K562 (cell line): ENCODE results near the gene UCKL1. TPM values are rescaled to one million over a fixed set of nuclear protein-coding genes. Genes with fewer than 3 reads are reported as not detected.

Experiments used
- ATAC-seq: fragments of 200-7000 bp; cut with Tn5 transposase; 3 replicates; pipeline ENCODE4 v1.9.1; 2020; ENCODE audit warnings: moderate library complexity
- BruUV-seq: library from RNA; stranded (reverse); fragments of 400-500 nt; replicated peaks from 2 replicates; lab custom pipeline; 2021; lab: Mats Ljungman, UMichigan
- CTCF ChIA-PET: fragments of 300-600 bp; formaldehyde crosslinking; extraction: SDS; loops from one replicate; lab custom pipeline; 2021; ENCODE audit warnings: low intra/inter-chr PET ratio; lab: Yijun Ruan, JAX
- POLR2A ChIA-PET: fragments of 300-600, 350-650 bp; sonication (Branson Sonifier 250); formaldehyde crosslinking; extraction: SDS; loops from one replicate; lab custom pipeline; 2021; ENCODE audit warnings: antibody characterized with exemption, inconsistent platforms; lab: Yijun Ruan, JAX
- DNase-seq, 4 experiments: peaks; one replicate each; pipeline versions ENCODE4 v3.0.0 to v3.0.0-alpha.2; 2011 to 2018; ENCODE audit warnings: low spot score in 3 of 4, mixed read lengths in 3 of 4; ENCODE audit errors: extremely low read depth in 1 of 4
- FAIRE-seq: peaks from 2 replicates; lab custom pipeline; 2011; peaks lifted over from hg19 to GRCh38; lab: Jason Lieb, UNC
- H2AFZ ChIP-seq: 2 replicates; pipeline ENCODE4 v1.6.0; 2011; ENCODE audit warnings: low read depth, low read length, control low read depth, inconsistent platforms
- H3K27ac ChIP-seq: fragments of 200-600 bp; 3 replicates; pipeline ENCODE4 v1.8.0; 2011; ENCODE audit warnings: low read depth, mild to moderate bottlenecking, control low read depth, inconsistent platforms, low read length, moderate library complexity, mixed read lengths; ENCODE audit errors: extremely low read depth
- H3K27me3 ChIP-seq, 2 experiments: fragments of 300-600 bp in 1 of 2; 2 replicates in 1 of 2; 3 replicates in 1 of 2; pipeline versions ENCODE4 v1.6.0 to v1.8.0; 2011; ENCODE audit warnings: inconsistent platforms in 2 of 2, low read length in 2 of 2, mild to moderate bottlenecking in 1 of 2, mixed read lengths in 1 of 2, moderate library complexity in 1 of 2; ENCODE audit not compliant: control insufficient read depth in 2 of 2, insufficient read depth in 2 of 2
- H3K36me3 ChIP-seq: fragments of 300-600 bp; 3 replicates; pipeline ENCODE4 v1.8.0; 2011; ENCODE audit warnings: mild to moderate bottlenecking, low read length, inconsistent platforms; ENCODE audit not compliant: control insufficient read depth, insufficient read depth
- H3K4me1 ChIP-seq, 2 experiments: fragments of 200-600 bp in 1 of 2; replicated peaks in 1 of 2; 2 replicates in 1 of 2; 3 replicates in 1 of 2; pipeline versions ENCODE4 v1.5.1 to v1.8.0; 2011; ENCODE audit warnings: inconsistent platforms in 2 of 2, low read length in 2 of 2, mild to moderate bottlenecking in 1 of 2, mixed read lengths in 1 of 2, moderate library complexity in 1 of 2; ENCODE audit not compliant: control insufficient read depth in 2 of 2, insufficient read depth in 2 of 2
- H3K4me2 ChIP-seq: 2 replicates; pipeline ENCODE4 v1.6.1; 2011; ENCODE audit warnings: low read length, control low read depth, inconsistent platforms, mixed read lengths; ENCODE audit not compliant: insufficient read depth
- H3K4me3 ChIP-seq: fragments of 200-600 bp; sonication (generic), shearing (Covaris generic); 2 replicates; pipeline ENCODE4 v1.5.1; 2016; ENCODE audit warnings: control low read depth, inconsistent platforms
- H3K79me2 ChIP-seq: fragments of 200-600 bp; 3 replicates; pipeline ENCODE4 v1.8.0; 2011; ENCODE audit warnings: low read length, inconsistent platforms; ENCODE audit not compliant: control insufficient read depth, insufficient read depth
- H3K9ac ChIP-seq, 2 experiments: 2 replicates each; pipeline versions ENCODE4 v1.6.0 to v1.6.1; 2011; ENCODE audit warnings: low read depth in 2 of 2, low read length in 2 of 2, control low read depth in 1 of 2, inconsistent platforms in 1 of 2, mild to moderate bottlenecking in 1 of 2, mixed read lengths in 1 of 2; ENCODE audit not compliant: insufficient read depth in 1 of 2
- H3K9me1 ChIP-seq: one replicate; pipeline ENCODE4 v1.6.0; 2011; ENCODE audit warnings: inconsistent platforms, mild to moderate bottlenecking, low read length, moderate library complexity; ENCODE audit not compliant: control insufficient read depth, insufficient read depth
- H3K9me3 ChIP-seq: replicated peaks from 2 replicates; pipeline ENCODE4 v1.5.1; 2011; ENCODE audit warnings: low read depth, low read length, inconsistent platforms; ENCODE audit not compliant: control insufficient read depth, insufficient read depth
- H4K20me1 ChIP-seq: replicated peaks from 2 replicates; pipeline ENCODE4 v1.6.1; 2011; ENCODE audit warnings: low read length, inconsistent platforms, mixed read lengths; ENCODE audit not compliant: control insufficient read depth, insufficient read depth
- ATF1 ChIP-seq, 2 experiments: fragments of 450-650 bp in 1 of 2; IDR thresholded peaks; 2 replicates each; pipeline ENCODE4 v1.6.1; 2016; ENCODE audit warnings: missing compliant biosample characterization in 1 of 2, missing genetic modification characterization in 1 of 2
- BCOR ChIP-seq: fragments of 450-650 bp; IDR thresholded peaks from 2 replicates; pipeline ENCODE4 v1.6.1; 2016
- HLTF ChIP-seq: fragments of 450-650 bp; IDR thresholded peaks from 2 replicates; pipeline ENCODE4 v1.6.1; 2016
- KDM5B ChIP-seq: fragments of 200-600 bp; sonication (generic); IDR thresholded peaks from 2 replicates; pipeline ENCODE4 v1.6.1; 2012; ENCODE audit warnings: low read depth, mild to moderate bottlenecking, moderate library complexity, low read length, control low read depth, inconsistent platforms; ENCODE audit not compliant: insufficient replicate concordance
- NRF1 ChIP-seq, 2 experiments: fragments of 450-650 bp; IDR thresholded peaks in 1 of 2; conservative IDR thresholded peaks in 1 of 2; 2 replicates each; pipeline ENCODE4 v1.6.1; 2014; ENCODE audit warnings: mild to moderate bottlenecking in 2 of 2
- RBFOX2 ChIP-seq: fragments of 200-400 bp; formaldehyde crosslinking; IDR thresholded peaks from 2 replicates; pipeline ENCODE4 v1.6.1; 2017; ENCODE audit warnings: low read depth, mild to moderate bottlenecking, low read length, moderate library complexity
- SMARCE1 ChIP-seq: fragments of 450-650 bp; IDR thresholded peaks from 2 replicates; pipeline ENCODE4 v1.7.1; 2016; ENCODE audit warnings: mild to moderate bottlenecking
- TBL1XR1 ChIP-seq, 2 experiments: IDR thresholded peaks; 2 replicates each; pipeline ENCODE4 v1.6.1; 2012; ENCODE audit warnings: improper control_type of control experiment in 2 of 2, low read length in 2 of 2, mild to moderate bottlenecking in 1 of 2
- THRAP3 ChIP-seq: fragments of 450-650 bp; IDR thresholded peaks from 2 replicates; pipeline ENCODE4 v1.6.1; 2016; ENCODE audit warnings: mild to moderate bottlenecking, inconsistent platforms, borderline replicate concordance
- ZNF263 ChIP-seq: sonication (generic); formaldehyde crosslinking; IDR thresholded peaks from 2 replicates; pipeline ENCODE4 v1.8.0; 2022; ENCODE audit warnings: mild to moderate bottlenecking, missing genetic modification reagents, borderline replicate concordance
- ZNF75A ChIP-seq: fragments of 450-650 bp; formaldehyde crosslinking; IDR thresholded peaks from 2 replicates; pipeline ENCODE4 v1.4.0; 2020; ENCODE audit warnings: mild to moderate bottlenecking
- WGBS: fragments of 100-300 bp; shearing (Covaris generic); methylation state at CpG from one replicate; pipeline ENCODE4 v1.1.6; 2016; ENCODE audit warnings: low coverage, mixed read lengths; ENCODE audit not compliant: insufficient coverage; ENCODE audit errors: missing lambda C conversion rate; 5-methylcytosine and 5-hydroxymethylcytosine counted together
- in situ Hi-C: fragments of 300-500 bp; cut with MboI; formaldehyde crosslinking; loops from 4 replicates; pipeline ENCODE4 v1.15.0; 2018; ENCODE audit warnings: inconsistent platforms, mixed read lengths
- intact Hi-C: fragments of 100-400 bp; cut with micrococcal nuclease; formaldehyde crosslinking; loops from 2 replicates; pipeline ENCODE4 v1.14.2; 2022
- polyA plus RNA-seq, 8 experiments: library from polyadenylated mRNA; depleted of rRNA in 4 of 8; stranded (reverse) in 5 of 8; unstranded in 3 of 8; fragments of >200 nt; fragmentation: Nextera tagmentation in 2 of 8; fragmentation: Illumina TruSeq in 1 of 8; extraction: Ambion mirVana in 2 of 8; extraction: Trizol in 1 of 8; gene quantifications; 2 replicates each; pipeline versions ENCODE4 v1.2.1 to v1.2.3, GENCODE V29; 2011 to 2014; ENCODE audit warnings: inconsistent platforms in 1 of 8, missing spikeins in 1 of 8
- total RNA-seq, 7 experiments: library from RNA; depleted of rRNA in 6 of 7; stranded (reverse); fragments of >200 nt in 6 of 7; fragmentation: Illumina TruSeq in 2 of 7; extraction: Trizol in 2 of 7; gene quantifications; 2 replicates each; pipeline versions ENCODE4 v1.2.1 to v1.2.3, GENCODE V29; 2011 to 2021; ENCODE audit warnings: low replicate concordance in 1 of 7
- TF ChIP-seq, protein P1 (sequence below): fragments of 450-650 bp; formaldehyde crosslinking; conservative IDR thresholded peaks from 2 replicates; pipeline ENCODE4 v1.4.0; 2022; ENCODE audit warnings: mild to moderate bottlenecking, missing genetic modification characterization

The UCKL1 gene
- total and polyA plus RNA-seq, 9 of the 15 experiments (the other 6 are each of a cell fraction or from before 2014, with no cell fraction given): 3.1 to 52.8 (median 24.2) TPM

DNA sequence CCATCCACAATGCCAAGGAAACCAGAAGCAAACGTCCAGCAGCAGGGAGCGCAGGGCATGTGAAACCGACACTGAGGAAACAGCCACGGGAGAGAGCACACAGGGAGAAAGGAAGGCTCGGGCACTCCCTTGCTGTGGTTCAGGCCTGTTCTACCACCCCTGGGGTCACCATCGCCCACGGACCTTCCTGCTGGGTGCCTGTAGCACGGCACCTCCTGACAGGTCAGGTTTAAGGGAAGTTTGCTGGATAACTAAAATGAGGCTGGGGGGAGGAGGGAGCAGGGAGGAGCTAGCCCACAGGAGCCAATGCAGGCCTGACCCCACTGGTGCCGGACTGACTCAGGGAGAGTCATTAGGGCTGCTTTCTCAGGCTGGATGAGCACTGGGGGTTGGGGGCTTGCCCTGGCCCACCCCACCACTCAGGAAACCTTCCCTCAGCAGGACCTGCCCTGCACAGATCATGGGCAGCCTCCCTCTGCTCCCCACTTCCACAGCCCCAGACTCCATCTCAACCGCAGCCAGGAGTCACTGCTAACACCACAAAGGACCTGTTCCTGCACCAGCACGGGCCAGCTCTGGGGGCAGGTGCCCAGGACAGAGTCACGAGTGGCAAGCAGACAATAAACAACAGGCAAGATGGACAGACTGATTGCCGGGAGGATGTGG is 2.3 kb downstream of the UCKL1 start:
- POLR2A ChIA-PET: interaction anchor here (0.6 kb wide), 2 partner anchors 15 to 666 kb away, joined by 3 to 4 read pairs; no protein-coding TSS in a partner anchor
- in situ Hi-C loops: no loop called here
- FAIRE-seq: no peak
- Histone ChIP-seq H2AFZ (no peak overlapping the region), H3K79me2 (peaks cover 71% of the 10 kb centered on the region), H4K20me1 (peaks cover 45% of the 10 kb centered on the region), H3K4me3 (no peak overlapping the region), H3K9me1 (peaks cover 21% of the 10 kb centered on the region), H3K9me3 (no peaks in the 10 kb centered on the region), H3K36me3 (peaks cover 38% of the 10 kb centered on the region; the same call in 1 of the 3 replicates), H3K27ac (no peak overlapping the region; the same call in 2 of the 3 replicates), H3K9ac (peak overlapping the region in 1 of 2 experiments; percentile 99; a peak in 2 of 4 replicates), H3K27me3 (no peaks in the 10 kb centered on the region), H3K4me2 (peak overlapping the region; percentile 59; the same call in 1 of the 2 replicates), H3K4me1 (peaks cover 28 to 93% of the 10 kb centered on the region in 2 experiments)
- TF ChIP-seq ATF1 (CRISPR knock-in tag; IDR thresholded peaks at IDR 0.05): no peak
- no peak for TF ChIP-seq ATF1 (tag; IDR thresholded peaks at IDR 0.05)
- peak; percentile 50 for TF ChIP-seq RBFOX2
- 0 out of 2 replicates have a peak, but pooled peaks have one; percentile 40 for TF ChIP-seq ZNF263
- no peak for DNase-seq
- no TSS peak for BruUV-seq
- CTCF ChIA-PET: interaction anchor here (0.6 kb wide), 1 partner anchor 20 kb away, joined by 3 read pairs; no protein-coding TSS in a partner anchor
- ATAC-seq: no peak
- WGBS: 73% methylated on average over 13 of the region's 13 CpGs
- intact Hi-C loops: no loop called here

DNA sequence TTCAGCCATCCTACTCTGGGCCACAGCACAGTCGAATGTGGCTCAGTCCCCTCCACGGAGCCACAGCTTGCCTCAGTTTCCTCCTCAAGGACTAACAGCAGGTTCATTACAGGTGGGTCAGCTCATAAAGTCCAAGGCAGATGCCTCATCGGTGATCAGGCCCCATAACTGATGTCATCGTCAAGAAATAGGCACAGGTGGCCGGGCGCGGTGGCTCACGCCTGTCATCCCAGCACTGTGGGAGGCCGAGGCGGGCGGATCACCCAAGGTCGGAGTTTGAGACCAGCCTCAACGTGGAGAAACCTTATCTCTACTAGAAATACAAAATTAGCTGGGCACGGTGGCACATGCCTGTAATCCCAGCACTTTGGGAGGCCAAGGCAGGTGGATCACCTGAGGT is 3.4 kb downstream of the UCKL1 start:
- WGBS: 78% methylated on average over 13 of the region's 14 CpGs
- in situ Hi-C loops: no loop called here
- no peak overlapping the region for H2AFZ ChIP-seq
- no peak for FAIRE-seq
- H3K4me3 ChIP-seq: no peak overlapping the region
- peaks cover 30 to 93% of the 10 kb centered on the region in 2 experiments for H3K4me1 ChIP-seq
- BruUV-seq: no TSS peak
- H3K9me1 ChIP-seq: peaks cover 21% of the 10 kb centered on the region
- H3K36me3 ChIP-seq: peaks cover 32% of the 10 kb centered on the region; the same call in 1 of the 3 replicates
- peaks cover 55% of the 10 kb centered on the region for H4K20me1 ChIP-seq
- ChIA-PET CTCF (interaction anchor here (0.6 kb wide), 1 partner anchor 77 kb away, joined by 4 read pairs; no protein-coding TSS in a partner anchor), POLR2A (interaction anchor here (0.7 kb wide), 1 partner anchor 88 kb away, joined by 3 read pairs; no protein-coding TSS in a partner anchor)
- H3K79me2 ChIP-seq: peaks cover 81% of the 10 kb centered on the region
- no peak for ATAC-seq
- H3K9me3 ChIP-seq: no peaks in the 10 kb centered on the region
- no peak overlapping the region; the same call in 2 of the 3 replicates for H3K27ac ChIP-seq
- H3K9ac ChIP-seq: peak overlapping the region in 1 of 2 experiments; percentile 55; a peak in 2 of 4 replicates
- no peak overlapping the region for H3K4me2 ChIP-seq
- no peaks in the 10 kb centered on the region for H3K27me3 ChIP-seq
- intact Hi-C loops: no loop called here
- no peak for DNase-seq
- TF ChIP-seq TBL1XR1 (IDR thresholded peaks at IDR 0.05; ENCODE audit: low read length in 2 of 2) (no peak), SMARCE1 (no peak), BCOR (no peak), HLTF (no peak), NRF1 (conservative IDR thresholded peaks at IDR 0.05 in 1 of 2, IDR thresholded peaks at IDR 0.05 in 1 of 2) (no peak), ZNF75A (CRISPR knock-in tag) (no peak), THRAP3 (no peak), KDM5B (no peak)
- TF ChIP-seq, protein P1, sequence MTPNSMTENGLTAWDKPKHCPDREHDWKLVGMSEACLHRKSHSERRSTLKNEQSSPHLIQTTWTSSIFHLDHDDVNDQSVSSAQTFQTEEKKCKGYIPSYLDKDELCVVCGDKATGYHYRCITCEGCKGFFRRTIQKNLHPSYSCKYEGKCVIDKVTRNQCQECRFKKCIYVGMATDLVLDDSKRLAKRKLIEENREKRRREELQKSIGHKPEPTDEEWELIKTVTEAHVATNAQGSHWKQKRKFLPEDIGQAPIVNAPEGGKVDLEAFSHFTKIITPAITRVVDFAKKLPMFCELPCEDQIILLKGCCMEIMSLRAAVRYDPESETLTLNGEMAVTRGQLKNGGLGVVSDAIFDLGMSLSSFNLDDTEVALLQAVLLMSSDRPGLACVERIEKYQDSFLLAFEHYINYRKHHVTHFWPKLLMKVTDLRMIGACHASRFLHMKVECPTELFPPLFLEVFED (CRISPR knock-in tag): no peak
